NCI-H345 treated with DMSO at 0.1 percent for 48 hours (cell line): ENCODE measurements around the gene DNAJC21.

Experiments used
- DNase-seq: peaks from one replicate; lab custom pipeline; 2025; ENCODE audit not compliant: unreplicated experiment; lab: John Stamatoyannopoulos, UW

DNAJC21 gene

DNA sequence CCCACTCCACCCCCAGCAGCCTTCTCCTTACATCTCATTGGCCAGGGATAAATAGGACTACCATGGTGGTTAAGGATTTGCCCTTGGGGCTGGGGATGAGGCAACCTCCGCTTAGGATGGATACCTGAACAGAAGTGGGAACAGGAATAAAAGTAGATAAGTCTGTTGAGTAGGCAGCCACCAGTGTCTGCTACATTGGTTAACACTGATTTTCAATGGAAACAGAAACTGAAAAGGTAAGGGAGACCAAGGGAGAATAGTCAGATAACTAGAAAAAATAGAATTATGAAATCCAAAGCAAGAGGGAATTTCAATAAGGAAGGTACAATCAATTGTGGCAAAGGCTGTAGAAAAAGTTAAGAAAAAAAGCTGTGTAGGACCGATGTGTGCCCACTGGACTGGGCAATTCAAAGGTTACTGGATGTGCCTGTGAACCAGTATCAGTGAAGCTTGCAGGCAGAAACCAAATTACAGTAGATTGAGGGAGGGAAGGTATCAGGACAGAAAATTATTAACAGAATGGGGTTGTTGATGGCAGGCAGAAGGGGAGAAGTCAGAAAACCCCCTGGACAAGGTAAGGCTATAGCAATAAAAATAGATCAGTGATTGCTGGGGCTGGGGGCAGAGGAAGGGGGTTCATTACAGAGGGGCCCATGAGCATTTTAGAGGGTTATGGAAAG, 48.7 kb downstream of the DNAJC21 start:
- DNase-seq: no peak

DNA sequence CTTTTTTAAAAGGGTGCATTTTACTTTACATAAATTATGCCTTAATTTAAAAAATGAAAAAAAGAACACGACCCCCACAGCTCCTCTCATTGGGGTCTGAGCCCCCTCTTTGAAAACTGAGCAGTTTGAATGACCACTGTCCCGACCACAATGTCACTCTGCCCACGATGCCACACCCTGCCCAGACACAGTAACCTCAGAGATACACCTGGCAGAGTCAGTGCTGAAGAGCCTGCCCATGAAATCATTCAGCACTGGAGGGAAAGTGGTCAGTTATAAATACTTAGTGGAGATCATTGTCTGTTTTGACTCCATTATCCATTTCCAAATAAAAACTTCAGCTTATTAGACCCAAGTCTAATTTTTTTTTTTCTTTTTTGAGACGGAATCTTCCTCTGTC, 49.3 kb downstream of the DNAJC21 start:
- DNase-seq: no peak

DNA sequence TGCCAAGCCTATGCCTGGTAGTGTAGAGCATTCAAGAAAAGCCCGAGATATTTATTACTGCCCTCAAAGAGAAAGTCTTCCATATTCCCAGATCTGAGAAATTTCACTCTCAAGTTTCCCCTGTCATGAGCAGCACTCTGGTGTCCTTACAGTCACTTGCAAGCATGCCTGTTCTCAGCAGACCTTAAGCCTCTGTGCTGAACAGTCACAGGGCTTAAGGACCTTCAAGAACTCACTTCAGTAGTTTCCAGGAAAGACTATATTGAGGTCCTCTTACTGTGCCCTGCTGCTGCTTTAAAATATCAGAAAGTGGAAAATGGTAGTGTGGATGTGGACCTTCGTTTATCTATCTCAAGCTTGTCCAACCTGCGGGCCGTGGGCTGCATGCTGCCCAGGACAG, 53.5 kb downstream of the DNAJC21 start:
- no peak for DNase-seq

DNA sequence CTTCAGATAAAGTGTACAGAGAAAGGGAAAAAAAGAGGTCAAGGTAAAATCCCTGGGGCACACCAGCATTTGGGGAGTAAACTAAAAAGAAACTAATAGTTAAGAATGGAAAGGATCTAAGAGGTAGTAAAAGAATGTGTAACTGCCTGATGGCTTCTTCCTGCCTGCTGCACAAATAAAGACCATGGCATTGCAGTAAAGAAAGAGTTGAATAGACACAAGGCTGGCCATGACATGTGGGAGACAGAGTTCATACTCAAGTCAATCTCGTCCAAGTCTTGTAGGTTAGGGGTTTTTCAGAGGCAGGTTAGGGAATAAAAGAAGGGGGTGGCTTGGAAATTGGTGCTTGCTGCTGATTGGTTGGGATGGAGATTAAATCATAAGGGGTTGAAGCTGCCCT, 57.6 kb downstream of the DNAJC21 start:
- no peak for DNase-seq

DNA sequence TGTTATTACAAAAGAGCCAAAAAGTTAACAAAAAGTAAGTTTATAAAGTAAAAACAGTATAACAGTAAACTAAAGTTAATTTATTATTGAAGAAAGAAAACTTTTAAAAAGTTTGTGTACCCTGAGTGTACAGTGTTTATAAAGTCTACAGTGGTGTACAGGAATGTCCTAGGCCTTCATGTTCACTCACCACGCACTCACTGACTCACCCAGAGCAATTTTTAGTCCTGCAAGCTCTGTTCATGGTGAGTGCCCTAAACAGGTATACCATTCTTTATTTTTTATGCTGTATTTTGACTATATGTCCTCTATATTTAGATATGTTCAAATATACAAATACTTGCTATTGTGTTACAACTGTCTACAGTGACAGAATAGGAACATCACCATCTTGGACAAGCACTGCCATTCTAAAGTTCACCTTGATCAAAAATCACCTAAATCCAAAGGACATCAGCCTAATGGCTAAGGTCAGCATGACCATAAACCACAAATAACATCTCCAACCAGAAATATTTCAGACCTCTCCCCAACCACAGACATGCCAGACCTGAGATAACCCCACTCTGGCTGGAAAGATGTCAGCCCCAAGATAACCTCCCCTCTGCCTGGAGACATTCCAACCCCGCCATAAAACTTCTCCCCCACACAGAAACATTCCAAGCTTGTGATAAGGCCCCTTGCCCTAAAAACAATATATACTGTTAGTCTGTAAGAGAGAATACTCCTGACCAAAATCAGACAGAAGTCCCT, 62.3 kb downstream of the DNAJC21 start:
- no peak for DNase-seq

DNA sequence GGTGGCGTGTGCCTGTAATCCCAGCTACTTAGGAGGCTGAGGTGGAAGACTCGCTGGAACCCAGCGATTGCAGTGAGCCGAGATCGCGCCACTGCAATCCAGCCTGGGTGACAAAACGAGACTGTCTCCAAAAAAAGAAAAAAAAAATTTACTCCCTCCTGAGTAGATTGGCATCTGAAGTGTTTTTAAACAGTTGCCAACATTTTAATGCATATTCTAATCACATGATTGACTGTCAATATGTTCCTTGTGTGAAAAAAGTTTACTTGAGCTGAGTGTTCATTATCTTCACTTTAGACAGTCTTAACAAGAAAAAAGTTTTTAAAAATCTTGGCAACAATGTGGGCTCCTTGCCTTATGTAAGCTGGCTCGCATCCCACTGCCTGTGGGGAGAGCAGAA, 64.6 kb downstream of the DNAJC21 start:
- DNase-seq: no peak

DNA sequence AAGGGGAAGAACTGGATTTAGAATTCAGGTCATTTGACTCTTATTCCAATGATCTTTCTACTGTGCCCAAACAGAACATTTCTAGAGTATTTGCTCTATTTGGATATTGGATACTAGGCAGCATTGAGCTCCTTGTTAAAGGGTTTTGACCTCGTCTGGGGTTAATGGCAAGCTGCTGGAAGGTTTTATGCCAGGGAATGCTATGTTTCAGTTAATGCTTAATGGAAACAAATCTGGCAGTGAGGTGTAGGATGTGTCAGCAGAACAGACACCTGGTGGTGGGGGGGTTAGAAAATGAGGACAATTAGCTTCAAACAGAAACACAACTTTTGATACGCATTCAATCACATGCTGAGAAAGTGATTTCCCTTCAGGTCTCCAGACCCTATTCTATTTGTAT, 66.9 kb downstream of the DNAJC21 start:
- DNase-seq: no peak

DNA sequence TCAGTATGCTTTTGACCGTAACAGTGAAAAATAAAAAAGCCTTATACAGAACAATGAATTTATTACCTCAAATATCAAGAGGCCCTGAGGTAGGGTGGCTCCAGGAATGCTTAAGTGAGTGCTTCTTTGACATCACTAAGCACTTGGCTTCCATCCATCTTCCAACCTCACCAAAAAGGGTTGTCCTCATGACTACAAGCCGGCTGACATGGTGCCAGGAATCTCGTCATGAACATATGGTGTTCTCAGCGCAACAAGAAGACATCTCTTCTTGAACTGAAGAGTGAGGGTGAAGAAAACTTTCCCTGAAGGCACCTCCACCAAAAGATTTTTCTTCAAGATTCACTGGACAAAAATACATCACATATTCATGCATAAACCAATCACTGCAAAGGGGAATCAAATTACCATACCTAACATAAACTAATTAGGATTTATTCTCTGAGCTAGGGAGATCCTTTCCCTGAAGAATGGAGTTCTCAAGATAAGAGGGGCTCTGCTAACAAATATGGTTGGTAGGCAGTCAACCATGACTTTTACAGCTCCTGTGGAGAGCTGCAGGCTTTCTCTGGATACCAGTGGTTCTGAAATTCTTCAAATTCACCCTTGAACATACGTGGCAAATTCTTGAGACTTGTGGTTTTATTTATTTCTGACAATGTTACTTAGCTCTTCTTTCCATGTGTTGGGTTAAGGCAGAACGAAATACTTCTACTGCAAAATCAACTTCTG, 68.9 kb downstream of the DNAJC21 start:
- DNase-seq: no peak

DNA sequence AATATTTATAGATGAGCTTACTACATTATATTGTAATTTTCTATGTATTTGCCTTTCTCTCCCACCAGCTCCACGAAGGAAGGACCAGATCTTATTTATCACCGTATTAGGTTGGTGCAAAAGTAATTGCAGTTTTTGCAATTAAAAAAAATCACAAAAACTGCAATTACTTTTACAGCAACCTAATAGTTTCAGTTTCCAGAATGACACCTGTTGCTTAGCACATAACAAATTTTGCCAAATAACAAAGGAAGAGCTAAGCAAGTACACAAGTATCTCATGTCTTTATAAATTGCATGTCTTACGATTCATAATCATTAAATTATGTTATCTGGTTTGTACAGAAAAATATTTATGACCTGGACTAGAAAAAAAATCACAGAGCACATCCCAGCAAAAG, 72.5 kb downstream of the DNAJC21 start:
- no peak for DNase-seq

DNA sequence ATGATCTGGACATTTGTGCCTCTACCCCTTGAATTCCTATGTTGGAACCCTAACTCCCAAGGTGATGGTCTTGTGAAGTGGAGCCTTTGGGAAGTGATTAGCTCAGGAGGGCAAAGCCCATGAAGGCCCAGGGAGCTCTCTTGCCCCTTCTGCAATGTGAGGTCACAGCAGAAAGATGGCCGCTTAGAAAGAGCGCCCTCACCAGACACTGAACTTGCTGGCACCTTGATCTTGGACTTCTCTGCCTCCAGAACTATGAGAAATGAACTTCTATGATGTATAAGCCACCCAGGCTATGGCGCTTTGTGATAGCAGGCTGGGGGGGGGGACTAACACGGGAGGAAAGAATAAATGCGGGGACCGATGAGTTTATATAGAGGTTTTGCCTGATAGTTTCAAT, 73.1 kb downstream of the DNAJC21 start:
- no peak for DNase-seq

DNA sequence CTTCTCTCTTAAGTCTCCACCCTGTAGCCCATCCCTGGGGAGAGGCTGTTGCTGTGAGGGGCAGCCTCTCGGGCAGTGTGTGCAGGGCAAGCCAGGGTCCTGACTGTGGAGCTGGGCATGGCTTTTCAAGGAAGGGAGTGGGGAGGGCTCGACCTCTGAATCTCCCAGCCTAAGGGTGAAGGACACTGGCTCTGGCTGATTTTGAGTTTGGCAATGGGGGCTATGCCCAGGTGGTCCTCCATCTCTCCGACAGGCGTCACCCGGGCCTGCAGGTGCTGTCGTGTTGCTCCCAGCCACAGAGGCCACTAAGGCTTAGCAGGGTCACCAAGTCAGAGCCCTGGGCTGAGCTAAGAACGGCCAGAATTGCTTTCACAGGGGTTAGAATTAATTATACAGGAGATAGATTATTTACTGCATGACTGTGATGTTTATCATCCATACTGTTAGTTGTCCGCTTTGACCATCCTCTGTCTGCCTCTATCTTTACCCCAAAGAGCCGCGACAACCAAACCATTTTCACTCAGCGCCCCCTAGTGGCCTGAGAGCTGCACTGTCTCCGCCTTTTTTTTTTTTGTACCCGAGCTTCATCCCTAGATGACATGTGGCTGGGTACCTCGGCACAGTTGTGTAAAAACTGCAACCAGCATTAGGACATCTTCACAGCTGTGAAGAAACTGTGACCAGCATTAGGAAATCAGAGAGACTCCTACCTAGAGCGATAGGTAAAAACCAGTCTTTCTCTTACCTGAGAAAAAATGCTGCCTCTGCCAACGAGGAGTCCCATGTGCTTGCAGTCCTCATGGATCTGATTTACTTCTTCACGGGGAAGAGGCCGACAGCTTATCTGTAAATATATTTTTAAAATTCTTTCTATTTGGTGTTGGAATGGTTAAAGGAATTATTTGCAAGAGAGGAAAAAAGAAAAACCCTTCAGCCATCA, 73.9 kb downstream of the DNAJC21 start:
- DNase-seq: peak; percentile 10

DNA sequence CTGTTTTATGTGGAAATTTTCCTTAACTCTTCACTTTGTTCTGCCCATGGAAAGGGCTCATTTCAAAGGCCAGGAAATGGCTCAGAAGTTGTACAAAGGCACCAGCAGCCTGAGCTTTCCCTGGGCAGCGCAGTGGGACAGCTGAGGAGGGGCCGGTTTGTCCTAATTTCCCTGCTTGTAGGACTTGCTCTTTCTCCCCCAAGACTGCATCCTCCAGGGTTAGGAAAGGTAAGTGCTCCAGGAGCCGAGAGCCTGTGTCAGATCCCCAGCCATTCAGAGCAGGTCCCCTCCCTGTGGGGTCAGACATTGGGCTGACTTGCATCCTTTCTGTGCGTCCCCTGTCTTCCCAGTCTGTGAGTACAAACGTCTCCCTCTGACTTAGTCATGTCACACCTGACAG, 74.8 kb downstream of the DNAJC21 start:
- no peak for DNase-seq

DNA sequence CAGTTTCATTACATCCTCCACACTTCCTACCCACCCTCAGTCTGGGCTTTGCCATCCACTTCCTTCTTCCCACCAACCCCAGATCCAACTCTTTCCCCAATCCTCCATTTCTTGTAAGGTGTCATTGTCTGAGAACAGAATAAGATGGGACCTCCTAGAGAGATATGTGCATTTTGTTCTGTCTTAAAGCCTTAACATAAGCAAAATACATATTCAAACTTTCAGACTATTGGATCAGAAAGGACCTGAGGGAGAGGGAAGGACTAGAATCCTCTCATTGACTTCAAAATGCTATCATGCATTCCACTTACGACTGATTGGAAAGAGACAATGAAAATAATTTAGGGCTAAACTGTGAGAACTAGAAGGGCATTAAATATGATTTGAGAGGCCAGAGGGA, 75.4 kb downstream of the DNAJC21 start:
- no peak for DNase-seq
